DOHH2 (cell line): ENCODE data around the gene ARHGEF4.

Experiments used
- H3F3A ChIP-seq: fragments of 200-600 bp; sonication (generic), shearing (Covaris generic); 2 replicates; pipeline ENCODE4 v1.6.0; 2016; ENCODE audit warnings: antibody characterized with exemption, mild to moderate bottlenecking; ENCODE audit not compliant: control insufficient read depth, insufficient read depth
- H3K27ac ChIP-seq: fragments of 200-600 bp; sonication (generic); 2 replicates; pipeline ENCODE4 v1.5.1; 2014; ENCODE audit warnings: low read depth, mild to moderate bottlenecking, low read length, moderate library complexity
- H3K27me3 ChIP-seq: fragments of 200-600 bp; sonication (generic); 2 replicates; pipeline ENCODE4 v1.6.1; 2014; ENCODE audit warnings: mild to moderate bottlenecking, low read length, mixed read lengths; ENCODE audit not compliant: control insufficient read depth
- H3K36me3 ChIP-seq: fragments of 200-600 bp; sonication (generic); 2 replicates; pipeline ENCODE4 v1.6.1; 2014; ENCODE audit warnings: mild to moderate bottlenecking, low read length, moderate library complexity, mixed read lengths; ENCODE audit not compliant: control insufficient read depth
- H3K4me1 ChIP-seq: fragments of 200-600 bp; sonication (generic); 2 replicates; pipeline ENCODE4 v1.6.1; 2014; ENCODE audit warnings: mild to moderate bottlenecking, low read length, mixed read lengths; ENCODE audit not compliant: control insufficient read depth
- H3K4me2 ChIP-seq: fragments of 200-600 bp; sonication (generic); 2 replicates; pipeline ENCODE4 v1.6.0; 2014; ENCODE audit warnings: mild to moderate bottlenecking, low read length, moderate library complexity
- H3K4me3 ChIP-seq: fragments of 200-600 bp; sonication (generic); 2 replicates; pipeline ENCODE4 v1.5.1; 2014; ENCODE audit warnings: mild to moderate bottlenecking, low read length, mixed read lengths
- H3K79me2 ChIP-seq: fragments of 200-600 bp; sonication (generic); 2 replicates; pipeline ENCODE4 v1.6.1; 2014; ENCODE audit warnings: mild to moderate bottlenecking, low read length, mixed read lengths; ENCODE audit not compliant: control insufficient read depth
- H3K9me2 ChIP-seq: fragments of 200-600 bp; sonication (generic); replicated peaks from 2 replicates; pipeline ENCODE4 v1.6.1; 2014; ENCODE audit warnings: mild to moderate bottlenecking, low read length, mixed read lengths; ENCODE audit not compliant: control insufficient read depth
- H3K9me3 ChIP-seq: fragments of 200-600 bp; sonication (generic); 2 replicates; pipeline ENCODE4 v1.6.1; 2014; ENCODE audit warnings: antibody characterized with exemption, low read length, mixed read lengths; ENCODE audit not compliant: control insufficient read depth, insufficient read depth
- H4K20me1 ChIP-seq: fragments of 200-600 bp; sonication (generic); 2 replicates; pipeline ENCODE4 v1.6.0; 2014; ENCODE audit warnings: low read depth, mild to moderate bottlenecking, antibody characterized with exemption, low read length, moderate library complexity; ENCODE audit not compliant: control insufficient read depth, insufficient read depth
- EZH2phosphoT487 ChIP-seq: fragments of 200-600 bp; sonication (generic); IDR thresholded peaks from 2 replicates; pipeline ENCODE4 v1.6.1; 2017; ENCODE audit warnings: borderline replicate concordance, mild to moderate bottlenecking, antibody characterized with exemption, low read length, moderate library complexity, mixed read lengths
- TF ChIP-seq, protein P1 (sequence below): fragments of 200-600 bp; sonication (generic); IDR thresholded peaks from one replicate; pipeline ENCODE4 v1.5.1; 2014; ENCODE audit warnings: antibody characterized with exemption, mild to moderate bottlenecking, low read depth, low read length; ENCODE audit not compliant: poor library complexity, severe bottlenecking

ARHGEF4 gene

DNA sequence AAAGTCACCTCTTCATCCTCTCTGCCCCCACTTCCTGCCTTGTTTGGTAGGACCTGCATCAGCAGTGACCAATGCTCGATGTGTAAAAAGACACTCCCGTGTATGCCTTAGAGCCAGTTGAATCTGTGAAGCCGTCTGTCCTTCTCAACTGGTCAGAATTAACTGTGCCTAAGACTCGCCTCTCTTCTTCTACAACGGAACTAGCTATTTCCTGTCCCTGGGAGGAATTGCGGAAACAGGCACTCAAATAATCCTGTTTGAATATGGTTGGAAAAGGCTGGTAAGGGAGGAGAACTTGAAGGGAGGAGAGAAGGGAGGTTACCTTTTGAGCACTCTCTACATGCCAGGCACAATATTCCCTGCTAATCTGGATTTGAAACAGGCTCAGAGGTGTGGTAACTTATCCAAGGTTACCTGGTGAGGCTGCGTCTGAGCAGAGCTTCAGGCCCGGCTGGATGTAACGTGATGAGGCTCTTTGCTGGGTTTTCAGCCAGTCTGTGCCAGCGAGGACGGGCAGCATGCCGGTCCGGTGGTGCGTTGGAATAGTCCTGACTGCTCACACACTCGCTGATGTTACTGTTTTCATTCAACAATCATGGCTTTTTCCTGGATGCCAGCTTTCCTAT lies 129.5 kb downstream of the ARHGEF4 start:
- Histone ChIP-seq H3F3A (no peaks in the 10 kb centered on the region), H3K36me3 (no peaks in the 10 kb centered on the region), H3K4me3 (no peak overlapping the region), H4K20me1 (no peaks in the 10 kb centered on the region), H3K79me2 (no peaks in the 10 kb centered on the region), H3K27ac (no peak overlapping the region), H3K27me3 (no peaks in the 10 kb centered on the region), H3K4me2 (no peak overlapping the region), H3K9me3 (no peaks in the 10 kb centered on the region), H3K4me1 (no peaks in the 10 kb centered on the region), H3K9me2 (no peaks in the 10 kb centered on the region)
- TF ChIP-seq EZH2phosphoT487, result no peak

DNA sequence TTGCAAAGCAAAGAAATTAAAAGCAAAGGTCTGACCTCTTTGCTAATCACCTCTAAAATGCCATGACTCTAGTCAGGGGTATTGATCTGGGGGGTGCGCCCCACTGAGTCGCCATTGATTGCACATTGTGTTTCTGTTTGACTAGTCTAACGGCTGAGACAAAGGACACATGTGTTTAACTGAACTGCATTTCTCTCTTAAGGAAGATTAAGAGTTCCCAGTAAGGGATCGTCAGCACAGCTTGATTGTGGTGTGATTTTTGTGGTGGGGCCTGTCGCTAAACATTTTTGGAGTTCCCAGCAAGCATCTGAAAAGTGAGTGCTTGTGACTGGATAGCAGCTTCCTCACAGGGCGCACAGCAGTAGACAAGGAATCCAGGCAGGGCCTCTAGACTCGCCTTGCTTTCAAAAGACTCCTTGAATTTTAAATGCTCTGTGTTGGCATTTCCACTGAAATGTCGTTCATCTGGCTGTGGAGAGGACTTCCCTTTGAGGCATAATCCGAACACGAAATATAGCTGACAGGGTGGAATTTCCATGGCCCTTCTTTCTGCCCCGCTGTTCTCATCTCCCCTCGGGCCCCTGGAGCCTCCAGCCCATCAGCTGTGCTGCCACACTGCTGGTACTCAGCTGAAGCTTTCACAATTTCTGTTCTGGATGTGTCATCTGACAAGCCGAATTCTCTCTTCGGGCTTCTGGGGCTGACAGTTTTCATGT lies 130.2 kb downstream of the ARHGEF4 start:
- H3F3A ChIP-seq, result no peaks in the 10 kb centered on the region
- H3K4me1 ChIP-seq, result no peaks in the 10 kb centered on the region
- H3K36me3 ChIP-seq, result no peaks in the 10 kb centered on the region
- TF ChIP-seq, protein P1, sequence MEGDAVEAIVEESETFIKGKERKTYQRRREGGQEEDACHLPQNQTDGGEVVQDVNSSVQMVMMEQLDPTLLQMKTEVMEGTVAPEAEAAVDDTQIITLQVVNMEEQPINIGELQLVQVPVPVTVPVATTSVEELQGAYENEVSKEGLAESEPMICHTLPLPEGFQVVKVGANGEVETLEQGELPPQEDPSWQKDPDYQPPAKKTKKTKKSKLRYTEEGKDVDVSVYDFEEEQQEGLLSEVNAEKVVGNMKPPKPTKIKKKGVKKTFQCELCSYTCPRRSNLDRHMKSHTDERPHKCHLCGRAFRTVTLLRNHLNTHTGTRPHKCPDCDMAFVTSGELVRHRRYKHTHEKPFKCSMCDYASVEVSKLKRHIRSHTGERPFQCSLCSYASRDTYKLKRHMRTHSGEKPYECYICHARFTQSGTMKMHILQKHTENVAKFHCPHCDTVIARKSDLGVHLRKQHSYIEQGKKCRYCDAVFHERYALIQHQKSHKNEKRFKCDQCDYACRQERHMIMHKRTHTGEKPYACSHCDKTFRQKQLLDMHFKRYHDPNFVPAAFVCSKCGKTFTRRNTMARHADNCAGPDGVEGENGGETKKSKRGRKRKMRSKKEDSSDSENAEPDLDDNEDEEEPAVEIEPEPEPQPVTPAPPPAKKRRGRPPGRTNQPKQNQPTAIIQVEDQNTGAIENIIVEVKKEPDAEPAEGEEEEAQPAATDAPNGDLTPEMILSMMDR, result no peak
- TF ChIP-seq EZH2phosphoT487, result no peak
- no peaks in the 10 kb centered on the region for H3K9me2 ChIP-seq
- H3K79me2 ChIP-seq, result no peaks in the 10 kb centered on the region
- no peaks in the 10 kb centered on the region; the same call in 1 of the 2 replicates for H3K27me3 ChIP-seq
- no peaks in the 10 kb centered on the region for H3K9me3 ChIP-seq
- H3K4me3 ChIP-seq, result no peak overlapping the region
- H4K20me1 ChIP-seq, result no peaks in the 10 kb centered on the region
- H3K4me2 ChIP-seq, result no peak overlapping the region
- no peak overlapping the region for H3K27ac ChIP-seq

DNA sequence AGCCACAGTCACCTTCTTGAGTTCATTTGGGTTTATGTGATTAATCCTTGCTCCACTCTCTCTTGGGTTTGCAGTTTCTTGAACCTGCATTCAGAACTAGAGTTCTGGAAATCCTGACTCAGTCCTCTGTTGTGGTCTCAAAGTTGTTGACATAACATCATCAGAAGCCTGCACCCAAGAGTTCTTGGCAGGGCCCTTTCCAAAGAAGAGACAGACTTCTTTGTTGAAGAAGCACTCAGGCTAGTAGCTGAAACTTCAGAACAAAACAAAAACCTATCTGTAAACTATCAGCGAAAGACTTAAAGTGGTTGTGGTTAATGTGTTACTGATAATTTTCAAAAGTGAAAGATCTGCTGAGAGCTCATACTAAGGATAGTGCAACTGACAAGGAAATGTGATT lies 135.7 kb downstream of the ARHGEF4 start:
- no peaks in the 10 kb centered on the region for H3K4me1 ChIP-seq
- H3K4me3 ChIP-seq, result no peak overlapping the region
- H3F3A ChIP-seq, result no peaks in the 10 kb centered on the region

More for the DNA sequence above, 135.7 kb downstream of the ARHGEF4 start:
- TF ChIP-seq, protein P1, result no peak
- TF ChIP-seq EZH2phosphoT487, result no peak
- Histone ChIP-seq H3K36me3 (no peaks in the 10 kb centered on the region), H3K27me3 (no peaks in the 10 kb centered on the region; the same call in 1 of the 2 replicates), H4K20me1 (no peaks in the 10 kb centered on the region), H3K4me2 (no peak overlapping the region), H3K27ac (no peak overlapping the region), H3K9me3 (peaks cover 6% of the 10 kb centered on the region; the same call in 1 of the 2 replicates), H3K79me2 (no peaks in the 10 kb centered on the region), H3K9me2 (no peaks in the 10 kb centered on the region)
